SK-N-SH (cell line): ENCODE data around the gene MARCHF3. TPM values are rescaled to one million over a fixed set of nuclear protein-coding genes. Genes with fewer than 3 reads are reported as not detected.

Experiments used
- CTCF ChIA-PET: fragments of 300-600, 350-600 bp; formaldehyde crosslinking; extraction: SDS; loops from one replicate; lab custom pipeline; 2021; lab: Yijun Ruan, JAX
- POLR2A ChIA-PET: fragments of 350-600 bp; sonication (Branson Sonifier 250); formaldehyde crosslinking; extraction: SDS; loops from one replicate; lab custom pipeline; 2020; ENCODE audit warnings: antibody characterized with exemption, inconsistent platforms; lab: Yijun Ruan, JAX
- DNase-seq: peaks from one replicate; pipeline ENCODE4 v3.0.0; 2012
- H2AFZ ChIP-seq: fragments of 200-600 bp; sonication (generic); 2 replicates; pipeline ENCODE4 v1.8.1; 2016; ENCODE audit warnings: antibody characterized with exemption, mild to moderate bottlenecking, low read depth
- H3F3A ChIP-seq: fragments of 200-600 bp; sonication (generic); replicated peaks from 2 replicates; pipeline ENCODE3; 2016; ENCODE audit warnings: antibody characterized with exemption, mild to moderate bottlenecking; ENCODE audit not compliant: insufficient read depth
- H3K27ac ChIP-seq, 2 experiments: fragments of 200-500 bp in 1 of 2; fragments of 200-600 bp in 1 of 2; sonication (Bioruptor generic) in 1 of 2; sonication (generic), shearing (Covaris generic) in 1 of 2; 2 replicates each; pipeline versions ENCODE4 v1.5.1 to v1.6.1; 2014 to 2016; ENCODE audit warnings: low read depth in 2 of 2, inconsistent platforms in 1 of 2, low read length in 1 of 2, mild to moderate bottlenecking in 1 of 2, mixed read lengths in 1 of 2
- H3K27me3 ChIP-seq: fragments of 200-600 bp; sonication (generic), shearing (Covaris generic); 2 replicates; pipeline ENCODE4 v1.6.1; 2016; ENCODE audit warnings: mixed run types; ENCODE audit not compliant: insufficient read depth
- H3K36me3 ChIP-seq, 2 experiments: fragments of 200-500 bp in 1 of 2; fragments of 200-600 bp in 1 of 2; sonication (Bioruptor generic) in 1 of 2; sonication (generic) in 1 of 2; replicated peaks in 1 of 2; 2 replicates each; pipeline versions ENCODE3 to v1.5.1; 2014 to 2016; ENCODE audit warnings: low read length in 1 of 2, mild to moderate bottlenecking in 1 of 2; ENCODE audit not compliant: insufficient read depth in 2 of 2, control insufficient read depth in 1 of 2
- H3K4me1 ChIP-seq, 2 experiments: fragments of 200-500 bp in 1 of 2; fragments of 200-600 bp in 1 of 2; sonication (Bioruptor generic) in 1 of 2; sonication (generic), shearing (Covaris generic) in 1 of 2; 2 replicates each; pipeline versions ENCODE4 v1.5.1 to v1.6.1; 2014 to 2016; ENCODE audit warnings: low read depth in 1 of 2, low read length in 1 of 2, mixed run types in 1 of 2; ENCODE audit not compliant: insufficient read depth in 2 of 2, control insufficient read depth in 1 of 2
- H3K4me2 ChIP-seq: fragments of 200-600 bp; sonication (generic), shearing (Covaris generic); 2 replicates; pipeline ENCODE4 v1.6.1; 2017; ENCODE audit warnings: mixed run types
- H3K4me3 ChIP-seq, 2 experiments: fragments of 200-500 bp in 1 of 2; fragments of 200-600 bp in 1 of 2; sonication (Bioruptor generic) in 1 of 2; sonication (generic), shearing (Covaris generic) in 1 of 2; 2 replicates each; pipeline versions ENCODE4 v1.5.1 to v1.8.1; 2014 to 2016; ENCODE audit warnings: low read depth in 2 of 2, inconsistent platforms in 1 of 2, low read length in 1 of 2, mild to moderate bottlenecking in 1 of 2, mixed read lengths in 1 of 2, moderate library complexity in 1 of 2
- H3K79me2 ChIP-seq: fragments of 200-600 bp; sonication (generic); 2 replicates; pipeline ENCODE4 v1.8.1; 2017; ENCODE audit warnings: mild to moderate bottlenecking; ENCODE audit not compliant: insufficient read depth
- H3K9ac ChIP-seq: fragments of 200-600 bp; sonication (generic); 2 replicates; pipeline ENCODE4 v1.6.1; 2017; ENCODE audit warnings: mixed run types
- H3K9me2 ChIP-seq: fragments of 200-600 bp; sonication (generic); 2 replicates; pipeline ENCODE4 v1.6.1; 2017; ENCODE audit warnings: mixed run types
- H3K9me3 ChIP-seq: fragments of 200-600 bp; sonication (generic); 2 replicates; pipeline ENCODE4 v1.6.1; 2017; ENCODE audit warnings: mixed run types, mild to moderate bottlenecking, moderate library complexity
- H4K20me1 ChIP-seq: fragments of 200-600 bp; sonication (generic); 2 replicates; pipeline ENCODE4 v1.6.1; 2017; ENCODE audit warnings: mild to moderate bottlenecking, mixed run types; ENCODE audit not compliant: insufficient read depth
- FOSL2 ChIP-seq: IDR thresholded peaks from 2 replicates; pipeline ENCODE4 v1.4.0; 2012; ENCODE audit warnings: low read depth, mild to moderate bottlenecking, moderate library complexity, borderline replicate concordance
- FOXJ3 ChIP-seq: sonication (generic); formaldehyde crosslinking; IDR thresholded peaks from 2 replicates; pipeline ENCODE4 v1.5.1; 2020; ENCODE audit warnings: mild to moderate bottlenecking, missing genetic modification reagents
- FOXM1 ChIP-seq: IDR thresholded peaks from 2 replicates; pipeline ENCODE4 v1.4.0; 2012; ENCODE audit warnings: low read depth, mild to moderate bottlenecking
- GATA2 ChIP-seq: sonication (generic); formaldehyde crosslinking; IDR thresholded peaks from 2 replicates; pipeline ENCODE4 v1.5.0; 2020; ENCODE audit warnings: mild to moderate bottlenecking, missing genetic modification reagents
- RCOR1 ChIP-seq: fragments of 150-350 bp; IDR thresholded peaks from 2 replicates; pipeline ENCODE4 v1.6.1; 2017; ENCODE audit warnings: antibody characterized with exemption, low read length
- RXRA ChIP-seq: IDR thresholded peaks from 2 replicates; pipeline ENCODE4 v1.4.0; 2012; ENCODE audit warnings: low read depth, mild to moderate bottlenecking, borderline replicate concordance
- SIN3A ChIP-seq: IDR thresholded peaks from 2 replicates; pipeline ENCODE4 v1.6.1; 2012; ENCODE audit warnings: low read depth, mild to moderate bottlenecking, low read length, moderate library complexity, borderline replicate concordance
- TAF1 ChIP-seq: IDR thresholded peaks from 2 replicates; pipeline ENCODE4 v1.6.1; 2012; ENCODE audit warnings: low read depth, mild to moderate bottlenecking, low read length, moderate library complexity, borderline replicate concordance
- WGBS: methylation state at CpG from one replicate; pipeline ENCODE4 v1.1.6; 2017; ENCODE audit warnings: low lambda C conversion rate; 5-methylcytosine and 5-hydroxymethylcytosine counted together
- polyA plus RNA-seq, 3 experiments: library from polyadenylated mRNA; depleted of rRNA; stranded (reverse); fragments of >200 nt; gene quantifications; 2 replicates each; pipeline ENCODE4 v1.2.3, GENCODE V29; 2012
- TF ChIP-seq, protein P1 (sequence below): IDR thresholded peaks from 2 replicates; pipeline ENCODE4; 2012
- TF ChIP-seq, protein P2 (sequence below): fragments of 200-600 bp; sonication (generic); IDR thresholded peaks from 2 replicates; pipeline ENCODE4 v1.6.1; 2017; ENCODE audit warnings: antibody characterized with exemption, mild to moderate bottlenecking, moderate library complexity
- TF ChIP-seq, protein P3 (sequence below): IDR thresholded peaks from 2 replicates; pipeline ENCODE4 v1.4.0; 2012; ENCODE audit warnings: low read depth, borderline replicate concordance

Gene MARCHF3
- polyA plus RNA-seq, 1 of the 3 experiments (the other 2 are of a cell fraction) = 21.5 TPM

DNA sequence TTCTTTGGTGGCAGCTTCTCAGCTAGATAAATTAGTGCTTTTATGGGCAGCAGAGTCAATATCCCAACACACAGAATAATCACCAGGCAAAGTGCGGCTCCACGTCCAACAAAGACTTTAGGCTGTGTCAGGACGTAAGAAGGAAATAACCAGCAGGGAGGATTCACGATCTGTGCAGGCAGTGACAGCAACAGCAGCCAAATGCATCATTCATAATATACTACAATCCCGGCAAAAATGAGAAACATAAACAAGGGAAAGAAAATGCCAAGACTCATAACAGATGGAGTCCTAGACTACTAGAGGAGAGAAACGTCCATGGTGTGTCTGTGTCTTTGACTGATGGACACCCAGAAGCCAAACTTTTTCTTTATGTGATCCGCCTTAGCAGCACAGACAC, 152.8 kb downstream of the MARCHF3 start:
- Histone ChIP-seq H3K4me2 (no peak overlapping the region), H3K27me3 (no peaks in the 10 kb centered on the region), H3K9ac (no peak overlapping the region), H3F3A (no peaks in the 10 kb centered on the region), H3K9me3 (no peaks in the 10 kb centered on the region), H3K27ac (no peak overlapping the region), H3K4me3 (no peak overlapping the region), H3K36me3 (peaks cover 0 to 8% of the 10 kb centered on the region in 2 experiments), H3K4me1 (peaks cover 0 to 6% of the 10 kb centered on the region in 2 experiments; a peak in 1 of 4 replicates), H2AFZ (no peak overlapping the region), H3K79me2 (no peaks in the 10 kb centered on the region), H3K9me2 (no peaks in the 10 kb centered on the region), H4K20me1 (no peaks in the 10 kb centered on the region)
- 92% methylated on average over 7 of the region's 7 CpGs for WGBS
- CTCF ChIA-PET = no interaction called here
- DNase-seq = no peak
- TF ChIP-seq FOXM1 (no peak), FOXJ3 (no peak), SIN3A (no peak), RXRA (no peak), RCOR1 (no peak)
- TF ChIP-seq, protein P1, sequence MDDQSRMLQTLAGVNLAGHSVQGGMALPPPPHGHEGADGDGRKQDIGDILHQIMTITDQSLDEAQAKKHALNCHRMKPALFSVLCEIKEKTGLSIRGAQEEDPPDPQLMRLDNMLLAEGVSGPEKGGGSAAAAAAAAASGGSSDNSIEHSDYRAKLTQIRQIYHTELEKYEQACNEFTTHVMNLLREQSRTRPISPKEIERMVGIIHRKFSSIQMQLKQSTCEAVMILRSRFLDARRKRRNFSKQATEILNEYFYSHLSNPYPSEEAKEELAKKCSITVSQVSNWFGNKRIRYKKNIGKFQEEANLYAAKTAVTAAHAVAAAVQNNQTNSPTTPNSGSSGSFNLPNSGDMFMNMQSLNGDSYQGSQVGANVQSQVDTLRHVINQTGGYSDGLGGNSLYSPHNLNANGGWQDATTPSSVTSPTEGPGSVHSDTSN = no peak
- TF ChIP-seq, protein P2, sequence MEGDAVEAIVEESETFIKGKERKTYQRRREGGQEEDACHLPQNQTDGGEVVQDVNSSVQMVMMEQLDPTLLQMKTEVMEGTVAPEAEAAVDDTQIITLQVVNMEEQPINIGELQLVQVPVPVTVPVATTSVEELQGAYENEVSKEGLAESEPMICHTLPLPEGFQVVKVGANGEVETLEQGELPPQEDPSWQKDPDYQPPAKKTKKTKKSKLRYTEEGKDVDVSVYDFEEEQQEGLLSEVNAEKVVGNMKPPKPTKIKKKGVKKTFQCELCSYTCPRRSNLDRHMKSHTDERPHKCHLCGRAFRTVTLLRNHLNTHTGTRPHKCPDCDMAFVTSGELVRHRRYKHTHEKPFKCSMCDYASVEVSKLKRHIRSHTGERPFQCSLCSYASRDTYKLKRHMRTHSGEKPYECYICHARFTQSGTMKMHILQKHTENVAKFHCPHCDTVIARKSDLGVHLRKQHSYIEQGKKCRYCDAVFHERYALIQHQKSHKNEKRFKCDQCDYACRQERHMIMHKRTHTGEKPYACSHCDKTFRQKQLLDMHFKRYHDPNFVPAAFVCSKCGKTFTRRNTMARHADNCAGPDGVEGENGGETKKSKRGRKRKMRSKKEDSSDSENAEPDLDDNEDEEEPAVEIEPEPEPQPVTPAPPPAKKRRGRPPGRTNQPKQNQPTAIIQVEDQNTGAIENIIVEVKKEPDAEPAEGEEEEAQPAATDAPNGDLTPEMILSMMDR = no peak
- POLR2A ChIA-PET = no interaction called here

DNA sequence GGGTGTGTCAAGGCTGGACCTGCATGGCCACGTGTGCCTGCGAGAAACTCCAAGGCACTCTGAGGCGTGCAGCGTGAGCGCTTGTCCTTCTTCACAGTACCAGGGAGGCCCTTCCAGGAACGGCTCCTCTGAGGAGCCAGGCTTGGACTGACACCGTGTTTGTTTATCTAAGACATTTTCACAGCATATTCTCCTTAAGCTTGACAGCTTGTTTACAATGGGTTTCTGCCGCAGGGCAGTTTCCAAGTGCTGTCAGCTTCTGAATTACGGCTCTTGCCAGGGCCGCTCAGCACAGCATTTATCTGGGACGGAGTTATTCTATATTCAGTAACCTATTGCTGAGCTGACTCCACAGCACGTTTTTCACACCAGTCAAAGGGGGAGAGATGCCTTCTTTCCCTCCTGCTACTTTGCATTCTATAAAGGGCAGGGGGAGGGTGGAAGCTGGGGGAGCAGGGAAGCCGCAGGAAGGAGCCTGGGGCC, 155.0 kb downstream of the MARCHF3 start:
- no peak overlapping the region for H3K9ac ChIP-seq
- ChIA-PET POLR2A (no interaction called here), CTCF (no interaction called here)
- peaks cover 3 to 8% of the 10 kb centered on the region in 2 experiments for H3K36me3 ChIP-seq
- 94% methylated on average over 13 of the region's 13 CpGs for WGBS
- H3K27ac ChIP-seq = no peak overlapping the region
- no peaks in the 10 kb centered on the region for H3K79me2 ChIP-seq
- H3K4me3 ChIP-seq = no peak overlapping the region
- no peaks in the 10 kb centered on the region for H4K20me1 ChIP-seq
- no peak overlapping the region for H2AFZ ChIP-seq
- no peaks in the 10 kb centered on the region for H3K9me2 ChIP-seq
- H3K27me3 ChIP-seq = no peaks in the 10 kb centered on the region
- no peak overlapping the region for H3K4me2 ChIP-seq
- no peaks in the 10 kb centered on the region for H3K9me3 ChIP-seq
- no peaks in the 10 kb centered on the region for H3F3A ChIP-seq
- TF ChIP-seq, protein P3, sequence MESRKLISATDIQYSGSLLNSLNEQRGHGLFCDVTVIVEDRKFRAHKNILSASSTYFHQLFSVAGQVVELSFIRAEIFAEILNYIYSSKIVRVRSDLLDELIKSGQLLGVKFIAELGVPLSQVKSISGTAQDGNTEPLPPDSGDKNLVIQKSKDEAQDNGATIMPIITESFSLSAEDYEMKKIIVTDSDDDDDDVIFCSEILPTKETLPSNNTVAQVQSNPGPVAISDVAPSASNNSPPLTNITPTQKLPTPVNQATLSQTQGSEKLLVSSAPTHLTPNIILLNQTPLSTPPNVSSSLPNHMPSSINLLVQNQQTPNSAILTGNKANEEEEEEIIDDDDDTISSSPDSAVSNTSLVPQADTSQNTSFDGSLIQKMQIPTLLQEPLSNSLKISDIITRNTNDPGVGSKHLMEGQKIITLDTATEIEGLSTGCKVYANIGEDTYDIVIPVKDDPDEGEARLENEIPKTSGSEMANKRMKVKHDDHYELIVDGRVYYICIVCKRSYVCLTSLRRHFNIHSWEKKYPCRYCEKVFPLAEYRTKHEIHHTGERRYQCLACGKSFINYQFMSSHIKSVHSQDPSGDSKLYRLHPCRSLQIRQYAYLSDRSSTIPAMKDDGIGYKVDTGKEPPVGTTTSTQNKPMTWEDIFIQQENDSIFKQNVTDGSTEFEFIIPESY = no peak
- TF ChIP-seq TAF1 = no peak
- TF ChIP-seq FOXM1 = no peak
- TF ChIP-seq GATA2 (CRISPR knock-in tag) = no peak
- no peak for TF ChIP-seq SIN3A
- TF ChIP-seq FOSL2 = no peak
- TF ChIP-seq, protein P1 = no peak
- DNase-seq = no peak
- H3K4me1 ChIP-seq = peaks cover 0 to 6% of the 10 kb centered on the region in 2 experiments; a peak in 1 of 4 replicates
